Keratinocyte (primary cell): ENCODE data around the gene STARD5. TPM values are rescaled to one million over a fixed set of nuclear protein-coding genes. Genes with fewer than 3 reads are reported as not detected.
A peak's percentile ranks its signal among the peaks of the same experiment; 100 is the strongest.

Source experiments
- DNase-seq: peaks from one replicate; pipeline ENCODE4 v3.0.0-alpha.2; 2011; ENCODE audit warnings: low read depth, missing footprints, low spot score
- FAIRE-seq: peaks from 2 replicates; lab custom pipeline; 2011; peaks lifted over from hg19 to GRCh38; lab: Jason Lieb, UNC
- H2AFZ ChIP-seq: 2 replicates; pipeline ENCODE4 v1.6.0; 2012; ENCODE audit warnings: low read length, control low read depth, inconsistent platforms; ENCODE audit not compliant: control insufficient read depth
- H3K27ac ChIP-seq: 2 replicates; pipeline ENCODE4 v1.5.1; 2011; ENCODE audit warnings: low read length; ENCODE audit not compliant: control insufficient read depth, insufficient read depth
- H3K27me3 ChIP-seq: 3 replicates; pipeline ENCODE4 v1.6.0; 2011; ENCODE audit warnings: low read length; ENCODE audit not compliant: control insufficient read depth, insufficient read depth; ENCODE audit errors: extremely low read depth
- H3K36me3 ChIP-seq, 2 experiments: 2 replicates in 1 of 2; 3 replicates in 1 of 2; pipeline ENCODE4 v1.5.1; 2011; ENCODE audit warnings: low read length in 2 of 2, mild to moderate bottlenecking in 1 of 2; ENCODE audit not compliant: control insufficient read depth in 2 of 2, insufficient read depth in 2 of 2; ENCODE audit errors: extremely low read depth in 1 of 2
- H3K4me1 ChIP-seq: 3 replicates; pipeline ENCODE4 v1.5.1; 2011; ENCODE audit warnings: low read length; ENCODE audit not compliant: control insufficient read depth, insufficient read depth; ENCODE audit errors: extremely low read depth
- H3K4me2 ChIP-seq: 3 replicates; pipeline ENCODE4 v1.6.0; 2011; ENCODE audit warnings: low read depth, low read length; ENCODE audit not compliant: control insufficient read depth, insufficient read depth; ENCODE audit errors: extremely low read depth
- H3K4me3 ChIP-seq, 3 experiments: fragments of 200-600 bp in 1 of 3; sonication (generic) in 1 of 3; 2 replicates in 2 of 3; 3 replicates in 1 of 3; pipeline ENCODE4 v1.5.1; 2011 to 2016; ENCODE audit warnings: low read length in 3 of 3, mild to moderate bottlenecking in 3 of 3, control low read depth in 2 of 3, inconsistent platforms in 1 of 3, low read depth in 1 of 3, mixed read lengths in 1 of 3, mixed run types in 1 of 3, moderate library complexity in 1 of 3; ENCODE audit not compliant: control insufficient read depth in 2 of 3, insufficient read depth in 2 of 3; ENCODE audit errors: extremely low read depth in 1 of 3
- H3K79me2 ChIP-seq: 2 replicates; pipeline ENCODE4 v1.6.0; 2012; ENCODE audit warnings: low read length; ENCODE audit not compliant: control insufficient read depth, insufficient read depth
- H3K9ac ChIP-seq: 3 replicates; pipeline ENCODE4 v1.6.0; 2011; ENCODE audit warnings: low read length; ENCODE audit not compliant: control insufficient read depth, insufficient read depth; ENCODE audit errors: extremely low read depth
- H3K9me1 ChIP-seq: 3 replicates; pipeline ENCODE4 v1.6.0; 2011; ENCODE audit warnings: low read length; ENCODE audit not compliant: control insufficient read depth, insufficient read depth; ENCODE audit errors: extremely low read depth
- H3K9me3 ChIP-seq: 2 replicates; pipeline ENCODE4 v1.5.1; 2012; ENCODE audit warnings: low read depth, low read length; ENCODE audit not compliant: control insufficient read depth
- H4K20me1 ChIP-seq: 3 replicates; pipeline ENCODE4 v1.6.0; 2011; ENCODE audit warnings: low read length; ENCODE audit not compliant: control insufficient read depth, insufficient read depth; ENCODE audit errors: extremely low read depth
- EZH2 ChIP-seq: IDR thresholded peaks from one replicate; pipeline ENCODE4 v1.6.1; 2012; ENCODE audit warnings: inconsistent platforms, mild to moderate bottlenecking, low read length, moderate library complexity
- dilution Hi-C: fragments of 300-500 bp; cut with MboI; formaldehyde crosslinking; loops from one replicate; pipeline ENCODE4 v1.7.0; 2020; ENCODE audit warnings: low sequenced_read_pairs; ENCODE audit not compliant: extremely low pct_ligation_motif_present
- polyA plus RNA-seq, 5 experiments: library from polyadenylated mRNA; depleted of rRNA in 3 of 5; stranded (reverse) in 3 of 5; stranded (forward) in 1 of 5; unstranded in 1 of 5; fragments of >200 nt; gene quantifications; 1 replicate in 1 of 5; 2 replicates in 3 of 5; 3 replicates in 1 of 5; pipeline versions ENCODE4 v1.2.1 to v1.2.3, GENCODE V29; 2011 to 2012; ENCODE audit warnings: missing spikeins in 2 of 5, low read depth in 1 of 5, low replicate concordance in 1 of 5
- TF ChIP-seq, protein P1 (sequence below), 3 experiments: IDR thresholded peaks in 1 of 3; conservative IDR thresholded peaks in 1 of 3; optimal IDR thresholded peaks in 1 of 3; 2 replicates in 2 of 3; 3 replicates in 1 of 3; pipeline versions ENCODE3 to v1.5.1; 2011; ENCODE audit warnings: low read length in 3 of 3, mild to moderate bottlenecking in 3 of 3, moderate library complexity in 2 of 3, control low read depth in 1 of 3, inconsistent platforms in 1 of 3; ENCODE audit not compliant: insufficient read depth in 2 of 3; ENCODE audit errors: extremely low read depth in 1 of 3

The STARD5 gene
- polyA plus RNA-seq, 1 donor (not counting 4 experiments of a cell fraction or from before 2014, with no cell fraction given), result 38.8 TPM

DNA sequence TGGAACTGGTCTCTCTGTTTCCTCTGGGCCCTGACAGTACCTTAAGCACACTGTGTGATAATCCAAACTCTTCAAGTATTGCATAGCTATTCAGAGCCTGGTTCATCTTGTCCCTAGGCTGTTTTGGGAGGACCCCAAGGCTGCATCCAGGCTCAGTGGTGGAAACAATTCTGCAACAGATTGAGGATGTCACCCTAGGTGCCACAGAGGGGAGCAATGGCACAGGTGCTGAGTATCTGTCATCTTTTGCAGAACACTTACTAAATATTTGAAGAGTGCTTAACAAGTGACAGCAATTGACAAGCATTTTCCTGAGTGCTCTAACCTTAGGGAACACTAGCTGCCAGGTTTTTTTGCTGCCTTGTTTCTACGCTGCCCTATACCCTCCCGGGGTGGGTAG is 27.8 kb downstream of the STARD5 start:
- Histone ChIP-seq H3K4me2 (no peak overlapping the region), H3K79me2 (no peaks in the 10 kb centered on the region), H3K4me3 (no peak overlapping the region), H4K20me1 (no peaks in the 10 kb centered on the region), H3K9ac (no peak overlapping the region), H3K27me3 (no peaks in the 10 kb centered on the region), H3K9me3 (no peaks in the 10 kb centered on the region), H3K9me1 (no peaks in the 10 kb centered on the region), H3K36me3 (no peaks in the 10 kb centered on the region), H3K4me1 (peaks cover 18% of the 10 kb centered on the region), H2AFZ (no peak overlapping the region), H3K27ac (no peak overlapping the region)
- FAIRE-seq, result peak; percentile 36
- DNase-seq, result no peak
- dilution Hi-C loops, result no loop called here
- TF ChIP-seq EZH2, result no peak
- TF ChIP-seq, protein P1, sequence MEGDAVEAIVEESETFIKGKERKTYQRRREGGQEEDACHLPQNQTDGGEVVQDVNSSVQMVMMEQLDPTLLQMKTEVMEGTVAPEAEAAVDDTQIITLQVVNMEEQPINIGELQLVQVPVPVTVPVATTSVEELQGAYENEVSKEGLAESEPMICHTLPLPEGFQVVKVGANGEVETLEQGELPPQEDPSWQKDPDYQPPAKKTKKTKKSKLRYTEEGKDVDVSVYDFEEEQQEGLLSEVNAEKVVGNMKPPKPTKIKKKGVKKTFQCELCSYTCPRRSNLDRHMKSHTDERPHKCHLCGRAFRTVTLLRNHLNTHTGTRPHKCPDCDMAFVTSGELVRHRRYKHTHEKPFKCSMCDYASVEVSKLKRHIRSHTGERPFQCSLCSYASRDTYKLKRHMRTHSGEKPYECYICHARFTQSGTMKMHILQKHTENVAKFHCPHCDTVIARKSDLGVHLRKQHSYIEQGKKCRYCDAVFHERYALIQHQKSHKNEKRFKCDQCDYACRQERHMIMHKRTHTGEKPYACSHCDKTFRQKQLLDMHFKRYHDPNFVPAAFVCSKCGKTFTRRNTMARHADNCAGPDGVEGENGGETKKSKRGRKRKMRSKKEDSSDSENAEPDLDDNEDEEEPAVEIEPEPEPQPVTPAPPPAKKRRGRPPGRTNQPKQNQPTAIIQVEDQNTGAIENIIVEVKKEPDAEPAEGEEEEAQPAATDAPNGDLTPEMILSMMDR (optimal IDR thresholded peaks at IDR 0.05 in 1 of 3, IDR thresholded peaks at IDR 0.05 in 1 of 3, conservative IDR thresholded peaks at IDR 0.05 in 1 of 3; ENCODE audit: extremely low read depth in 1 of 3, insufficient read depth in 2 of 3, low read length in 3 of 3), result no peak

DNA sequence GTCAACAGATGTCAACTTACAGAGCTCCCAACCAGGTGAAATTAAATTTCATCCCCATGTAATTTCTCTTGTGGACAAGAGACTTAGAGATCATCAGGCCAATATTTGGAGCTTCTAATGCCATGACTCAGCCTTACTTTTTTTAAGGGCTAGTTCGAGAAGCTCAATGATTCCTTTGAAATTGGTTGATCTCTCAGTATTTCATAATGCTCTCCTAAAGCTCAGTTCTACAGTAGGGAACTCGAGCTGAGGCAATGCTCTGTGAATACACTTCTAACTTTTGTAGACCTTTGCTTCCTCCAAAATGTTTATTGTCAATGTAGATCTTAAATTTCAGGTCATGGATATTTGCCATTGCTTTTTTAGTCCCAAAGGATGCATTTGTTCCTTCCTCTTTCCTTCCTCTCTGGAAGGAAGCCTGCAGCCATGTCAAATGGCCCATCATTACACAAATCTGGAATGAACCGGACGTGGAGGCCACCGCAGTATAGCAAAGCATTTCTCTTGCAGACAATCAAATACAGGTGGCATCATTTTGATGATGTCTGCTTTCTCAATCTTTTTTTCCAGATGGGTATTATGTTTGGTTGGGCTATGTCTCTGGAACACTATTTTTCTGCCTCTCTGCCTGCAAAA is 28.3 kb downstream of the STARD5 start:
- no peak for TF ChIP-seq EZH2
- TF ChIP-seq, protein P1 (optimal IDR thresholded peaks at IDR 0.05 in 1 of 3, IDR thresholded peaks at IDR 0.05 in 1 of 3, conservative IDR thresholded peaks at IDR 0.05 in 1 of 3; ENCODE audit: extremely low read depth in 1 of 3, insufficient read depth in 2 of 3, low read length in 3 of 3), result no peak
- H3K27me3 ChIP-seq, result no peaks in the 10 kb centered on the region
- no peaks in the 10 kb centered on the region for H3K9me3 ChIP-seq
- H3K4me2 ChIP-seq, result no peak overlapping the region
- H3K9me1 ChIP-seq, result no peaks in the 10 kb centered on the region
- DNase-seq (no peak), FAIRE-seq (no peak)
- no peaks in the 10 kb centered on the region for H4K20me1 ChIP-seq
- no peak overlapping the region for H3K9ac ChIP-seq
- no peaks in the 10 kb centered on the region for H3K36me3 ChIP-seq
- no peaks in the 10 kb centered on the region for H3K79me2 ChIP-seq
- H3K27ac ChIP-seq, result no peak overlapping the region
- H3K4me3 ChIP-seq, result no peak overlapping the region
- dilution Hi-C loops, result no loop called here
- H2AFZ ChIP-seq, result no peak overlapping the region
- peaks cover 18% of the 10 kb centered on the region for H3K4me1 ChIP-seq
